ENCODE data around the gene APBB2.

DNA sequence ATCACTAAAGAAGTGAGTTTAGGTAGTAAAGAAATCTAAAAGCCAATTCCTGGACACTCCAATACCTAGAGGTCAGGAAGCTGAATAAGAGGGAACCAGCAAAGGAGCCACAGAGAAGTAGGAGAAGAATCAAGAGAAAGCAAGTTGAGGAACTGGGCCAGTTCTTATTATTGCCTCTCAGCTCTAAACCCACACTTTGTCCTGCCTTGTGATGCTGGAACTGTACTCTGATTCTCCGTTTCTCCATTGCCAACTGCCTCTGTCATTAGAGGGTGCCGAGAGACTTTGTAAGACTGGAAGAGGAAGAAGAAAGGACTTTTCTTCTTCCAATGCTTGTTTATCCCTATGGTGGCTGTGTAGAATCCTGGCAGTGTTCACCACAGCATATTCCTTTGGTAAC lies 426.0 kb downstream of the APBB2 start:
- no peak for TF ChIP-seq CTCF (IDR thresholded peaks at IDR 0.05)
- no peak for TF ChIP-seq POLR2A (IDR thresholded peaks at IDR 0.05)
